Measurements from ENCODE around the gene POLR2J2.
"Not testable (repeated sequence)": the region's sequence is repeated elsewhere in the genome, so short reads cannot be mapped to it uniquely, and the experiment has no call there.

POLR2J2 gene

DNA sequence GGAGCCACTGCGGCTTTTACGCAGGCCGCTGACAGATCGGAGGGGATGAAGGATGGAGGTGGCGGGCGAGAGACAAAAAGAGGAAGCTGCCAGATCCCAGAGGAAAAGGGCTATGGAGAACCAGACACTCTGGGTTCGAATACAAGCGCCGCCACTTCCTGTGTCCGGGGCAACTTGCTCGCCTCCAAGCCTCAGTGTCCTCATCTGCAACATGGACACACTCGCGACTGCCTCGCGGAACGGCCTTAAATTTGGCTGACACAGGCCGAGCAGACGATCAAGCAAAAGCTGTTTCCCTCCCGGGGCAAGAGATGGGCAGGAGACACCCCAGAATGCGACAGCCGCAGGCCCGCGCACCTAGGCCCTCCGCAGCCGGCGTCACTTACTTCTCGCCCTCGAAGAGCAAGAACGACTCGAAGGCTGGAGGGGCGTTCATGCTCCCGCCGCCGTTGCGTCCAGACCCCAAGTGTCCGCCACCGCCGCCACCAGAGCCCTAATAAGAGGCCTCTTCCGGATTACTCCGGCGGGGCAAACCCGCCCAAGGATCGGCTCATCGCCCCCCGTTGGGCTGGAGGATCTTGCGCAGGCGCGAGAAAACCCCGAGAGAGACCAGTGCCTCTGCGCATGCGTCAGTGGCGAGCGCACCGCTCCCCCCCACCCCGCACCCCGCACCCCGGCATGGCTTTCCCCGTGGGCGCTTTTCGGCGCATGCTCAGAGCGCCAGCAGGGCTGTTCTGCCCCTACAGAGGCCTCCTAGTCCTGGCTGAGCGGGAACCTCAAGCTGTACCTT, at the start of gene POLR2J2:
POLR2J2 (minus strand) TSS at position 498 of the 790 bp plus-strand sequence; CDS start at position 436, 62 bp downstream.
- H3K9me3 ChIP-seq; H3K4me1 ChIP-seq; H3K36me3 ChIP-seq; intact Hi-C loops (cut with DNase I; ENCODE audit: low total_unique reads); H3K27ac ChIP-seq; H3K27me3 ChIP-seq: not testable (repeated sequence)
- DNase-seq, result peak in 1 of 2 donors; percentile 58
- H3K4me3 ChIP-seq, result peak within 1 kb of the TSS; percentile 47 to 54

DNA sequence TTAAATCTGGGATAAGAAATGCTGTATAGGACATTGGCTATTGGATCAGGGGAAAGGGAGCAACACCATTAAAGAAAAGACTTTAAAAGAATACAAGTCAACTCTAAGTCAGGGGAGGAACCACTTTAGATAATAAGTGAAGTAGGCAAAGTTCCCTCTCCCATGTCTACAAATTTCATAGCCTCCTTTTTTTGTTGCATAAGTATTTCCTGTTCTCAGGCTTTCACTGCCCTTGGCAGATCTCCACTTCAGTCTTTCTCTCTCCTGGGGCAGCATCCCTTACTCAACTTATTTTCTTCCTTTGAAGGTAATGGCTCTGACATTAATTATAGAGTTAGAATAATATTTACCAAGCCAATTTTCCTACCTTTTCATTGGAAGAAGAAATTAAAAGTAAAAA, 47.0 kb upstream of the POLR2J2 start:
- H3K36me3 ChIP-seq; intact Hi-C loops (cut with DNase I; ENCODE audit: low total_unique reads); H3K27ac ChIP-seq; H3K4me3 ChIP-seq; H3K4me1 ChIP-seq; DNase-seq; H3K27me3 ChIP-seq; H3K9me3 ChIP-seq: not testable (repeated sequence)

DNA sequence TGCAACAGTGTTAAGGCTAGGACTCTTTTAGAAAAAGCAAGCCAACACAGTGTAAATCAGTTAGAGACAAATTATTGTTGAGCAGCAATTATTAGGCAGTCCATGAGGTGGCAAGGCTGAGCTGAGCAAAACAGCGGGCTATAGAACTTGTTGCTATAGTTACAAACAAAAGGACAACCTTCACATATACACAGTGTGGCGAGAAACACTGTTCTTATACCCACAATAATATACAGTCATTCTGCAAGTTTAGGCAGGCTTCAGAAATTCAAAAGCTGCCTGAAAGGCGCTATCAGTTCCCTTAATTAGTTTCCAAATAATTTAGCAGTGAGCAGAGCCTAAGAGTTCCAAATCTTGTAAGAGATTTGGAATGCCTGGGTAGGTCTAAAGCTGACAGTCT, 44.3 kb upstream of the POLR2J2 start:
- intact Hi-C loops (cut with DNase I; ENCODE audit: low total_unique reads); H3K27ac ChIP-seq; DNase-seq; H3K4me1 ChIP-seq; H3K9me3 ChIP-seq; H3K4me3 ChIP-seq; H3K36me3 ChIP-seq; H3K27me3 ChIP-seq: not testable (repeated sequence)

DNA sequence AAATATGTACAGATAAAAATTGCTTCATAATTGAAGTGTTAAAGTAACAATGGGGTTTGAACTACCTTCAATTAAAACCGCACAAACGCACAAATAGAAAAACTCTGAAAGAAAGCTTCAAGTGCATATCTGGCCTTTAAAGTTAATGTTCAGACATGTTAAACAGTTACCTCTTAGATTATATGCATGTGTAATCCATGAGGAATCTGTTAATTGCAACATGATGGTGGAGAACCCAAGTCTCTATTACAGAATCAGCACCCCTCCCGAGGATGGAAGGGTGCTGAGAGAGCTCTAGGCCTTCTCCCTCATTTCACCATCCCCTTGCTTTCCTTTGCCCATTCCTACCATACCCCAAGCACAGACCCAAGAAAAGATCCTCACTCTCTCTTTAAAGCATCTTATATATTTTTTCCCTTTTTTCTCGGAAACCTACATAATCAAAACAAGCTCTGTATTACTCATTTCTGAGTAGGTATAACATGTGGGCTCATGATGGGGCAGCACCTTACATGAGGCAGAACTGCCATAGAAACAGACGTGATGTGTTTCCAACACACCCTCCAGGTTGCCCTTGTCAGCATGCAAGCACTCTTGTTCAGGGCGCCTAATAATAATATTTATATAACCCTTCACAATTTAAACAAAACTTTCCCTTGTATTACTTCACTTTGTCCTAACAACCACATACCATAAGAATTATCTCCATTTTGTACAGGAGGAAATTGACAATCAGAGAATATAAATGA, 43.5 kb upstream of the POLR2J2 start:
- H3K9me3 ChIP-seq; DNase-seq; H3K36me3 ChIP-seq; H3K27ac ChIP-seq; H3K4me1 ChIP-seq; H3K27me3 ChIP-seq; H3K4me3 ChIP-seq; intact Hi-C loops (cut with DNase I; ENCODE audit: low total_unique reads): not testable (repeated sequence)

DNA sequence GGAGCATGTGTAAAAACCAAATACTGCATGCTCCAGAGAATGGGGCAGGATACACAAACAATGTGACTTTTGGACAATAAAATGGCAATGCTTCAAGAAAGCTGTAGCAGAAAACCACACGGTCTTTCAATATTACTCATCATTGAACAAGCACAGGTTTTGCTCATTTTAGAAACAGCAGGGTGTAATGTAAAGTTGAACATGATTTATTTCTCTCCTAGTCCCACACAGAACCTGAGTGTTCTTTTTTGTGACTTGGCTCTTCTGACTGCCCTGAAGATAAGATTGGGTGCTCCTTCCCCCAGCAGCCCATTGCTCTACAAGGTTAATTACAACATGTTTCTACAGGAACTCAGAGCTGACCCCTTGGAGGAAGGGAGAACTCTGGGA, 42.2 kb upstream of the POLR2J2 start:
- H3K4me1 ChIP-seq; H3K4me3 ChIP-seq; H3K9me3 ChIP-seq; DNase-seq; H3K27ac ChIP-seq; intact Hi-C loops (cut with DNase I; ENCODE audit: low total_unique reads); H3K27me3 ChIP-seq; H3K36me3 ChIP-seq: not testable (repeated sequence)

DNA sequence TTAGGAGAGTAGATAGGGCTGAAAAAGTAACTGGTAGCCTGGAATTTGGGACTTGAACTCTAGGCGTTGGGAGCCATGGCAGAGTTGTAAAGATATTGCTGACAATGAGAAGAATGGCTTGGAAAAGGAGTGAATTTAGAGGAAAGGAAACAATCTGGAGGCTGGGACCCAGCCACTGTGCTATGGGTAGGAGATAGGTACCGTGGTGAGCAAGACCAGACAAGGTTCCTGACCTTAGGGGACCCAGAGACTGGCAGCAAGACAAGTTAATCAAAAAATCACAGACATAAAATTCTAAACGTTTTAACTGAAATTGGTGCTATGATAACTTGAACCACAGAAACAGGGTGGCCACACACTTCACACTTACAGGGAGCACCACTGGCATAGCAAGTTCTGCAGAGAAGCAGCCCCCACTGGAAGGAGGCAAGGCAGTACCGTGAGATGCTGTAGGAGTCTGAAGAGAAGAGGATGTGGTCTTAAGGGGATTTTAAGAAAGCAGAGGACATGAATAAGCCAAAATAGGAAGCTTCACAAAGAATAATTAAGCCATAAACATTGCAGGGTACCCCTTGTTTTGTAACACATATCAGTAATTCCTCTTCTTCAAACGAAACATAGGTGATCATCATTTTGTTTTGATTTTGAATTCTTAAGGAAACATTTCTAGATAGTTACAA, 41.7 kb upstream of the POLR2J2 start:
- H3K9me3 ChIP-seq; H3K27ac ChIP-seq; H3K36me3 ChIP-seq; intact Hi-C loops (cut with DNase I; ENCODE audit: low total_unique reads); H3K4me3 ChIP-seq; DNase-seq; H3K4me1 ChIP-seq; H3K27me3 ChIP-seq: not testable (repeated sequence)

DNA sequence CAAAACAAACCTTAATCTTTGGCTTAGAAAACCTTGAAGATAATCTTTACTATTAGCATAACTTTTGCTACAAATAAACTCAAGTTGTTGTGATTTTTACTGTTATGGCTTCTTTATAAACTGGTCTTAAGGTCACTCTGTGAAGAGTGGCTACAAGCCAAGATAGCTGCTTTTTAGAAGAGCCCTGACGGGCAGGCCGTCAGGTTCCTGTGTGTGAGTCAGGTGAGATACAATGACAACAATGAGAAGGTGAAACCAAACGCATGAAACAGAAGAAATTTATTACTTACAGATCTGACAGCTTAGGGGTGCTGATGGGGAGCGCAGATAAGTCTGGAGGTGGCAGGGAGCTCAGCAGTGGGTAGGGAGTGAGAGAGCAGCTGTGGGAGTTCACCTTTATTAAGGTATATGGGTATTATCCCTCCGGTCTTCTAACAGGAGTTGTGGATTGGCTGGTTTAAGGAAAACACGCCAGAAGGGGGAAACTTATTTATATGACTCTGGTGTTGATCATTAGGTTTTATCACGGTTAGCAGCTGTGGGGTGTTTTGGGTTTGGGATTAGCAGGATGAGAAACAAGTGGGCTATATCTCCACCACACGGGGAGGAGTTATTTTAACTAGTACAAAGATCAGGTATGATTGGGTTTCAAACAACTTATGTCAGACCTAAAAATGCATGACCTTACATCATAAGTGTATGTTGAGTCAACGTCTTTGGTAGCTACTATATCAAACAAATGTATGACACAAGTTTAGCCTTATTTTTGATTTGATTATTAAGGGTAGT, 27.7 kb upstream of the POLR2J2 start:
- DNase-seq; H3K36me3 ChIP-seq; H3K4me1 ChIP-seq; H3K4me3 ChIP-seq; H3K9me3 ChIP-seq; intact Hi-C loops (cut with DNase I; ENCODE audit: low total_unique reads); H3K27me3 ChIP-seq; H3K27ac ChIP-seq: not testable (repeated sequence)

DNA sequence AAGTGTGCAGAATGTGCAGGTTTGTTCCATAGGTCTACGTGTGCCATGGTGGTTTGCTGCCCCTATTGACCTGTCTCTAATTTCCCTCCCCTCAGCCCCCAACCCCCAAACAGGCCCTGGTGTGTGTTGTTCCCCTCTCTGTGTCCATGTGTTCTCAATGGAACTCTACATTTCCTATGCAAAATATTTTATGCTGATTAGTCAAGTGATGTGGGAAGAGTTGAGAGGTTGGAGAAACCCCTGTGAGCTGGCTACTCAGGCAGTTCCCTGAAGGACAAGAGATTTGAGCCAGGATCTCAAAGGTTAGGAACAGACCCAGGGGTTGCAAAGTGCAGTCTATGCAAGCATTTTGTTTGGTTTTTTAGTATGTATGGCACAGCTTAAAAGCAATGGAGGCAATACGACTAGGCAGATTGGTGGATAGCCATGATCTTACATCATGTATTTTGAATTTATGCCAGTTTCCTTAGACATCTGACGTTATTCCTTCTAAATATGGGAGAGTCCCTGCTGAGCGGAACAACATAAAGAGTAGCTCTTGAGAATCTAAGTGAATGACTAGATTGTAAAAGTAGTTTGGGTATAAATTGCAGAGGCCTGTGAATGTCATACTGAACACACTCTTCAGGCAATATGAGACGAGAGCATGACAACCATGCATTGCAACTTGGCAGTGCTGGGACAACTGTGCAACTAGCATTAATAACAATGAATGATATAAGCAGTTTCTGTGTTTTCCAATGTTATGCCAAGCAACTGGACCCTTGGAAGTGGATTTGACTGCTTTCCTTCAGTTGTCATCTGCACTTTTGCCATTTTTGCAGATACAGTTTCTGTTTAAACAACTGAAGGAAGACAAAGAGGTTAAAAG, 26.4 kb upstream of the POLR2J2 start:
- DNase-seq; H3K36me3 ChIP-seq; H3K4me1 ChIP-seq; H3K9me3 ChIP-seq; intact Hi-C loops (cut with DNase I; ENCODE audit: low total_unique reads); H3K27me3 ChIP-seq; H3K4me3 ChIP-seq; H3K27ac ChIP-seq: not testable (repeated sequence)

DNA sequence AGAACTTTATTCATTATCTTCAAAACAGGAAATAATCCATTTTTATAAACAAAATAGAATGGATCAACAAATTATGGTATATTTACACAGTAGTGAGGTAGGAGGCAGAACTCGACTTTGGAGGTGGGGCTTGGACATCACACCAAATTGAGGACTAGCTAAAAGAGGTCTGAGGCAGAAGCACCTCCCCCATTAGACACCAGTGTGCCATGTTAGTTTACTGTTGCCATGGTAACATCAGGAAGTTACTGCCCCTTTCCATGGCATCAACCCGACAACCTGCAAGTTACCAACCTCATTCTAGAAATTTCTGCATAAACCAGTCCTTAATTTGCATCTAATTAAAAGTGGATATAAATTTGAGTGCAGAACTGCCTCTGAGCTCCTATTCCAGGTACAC, 24.5 kb upstream of the POLR2J2 start:
- H3K4me3 ChIP-seq; H3K9me3 ChIP-seq; H3K36me3 ChIP-seq; DNase-seq; H3K27ac ChIP-seq; intact Hi-C loops (cut with DNase I; ENCODE audit: low total_unique reads); H3K27me3 ChIP-seq; H3K4me1 ChIP-seq: not testable (repeated sequence)

DNA sequence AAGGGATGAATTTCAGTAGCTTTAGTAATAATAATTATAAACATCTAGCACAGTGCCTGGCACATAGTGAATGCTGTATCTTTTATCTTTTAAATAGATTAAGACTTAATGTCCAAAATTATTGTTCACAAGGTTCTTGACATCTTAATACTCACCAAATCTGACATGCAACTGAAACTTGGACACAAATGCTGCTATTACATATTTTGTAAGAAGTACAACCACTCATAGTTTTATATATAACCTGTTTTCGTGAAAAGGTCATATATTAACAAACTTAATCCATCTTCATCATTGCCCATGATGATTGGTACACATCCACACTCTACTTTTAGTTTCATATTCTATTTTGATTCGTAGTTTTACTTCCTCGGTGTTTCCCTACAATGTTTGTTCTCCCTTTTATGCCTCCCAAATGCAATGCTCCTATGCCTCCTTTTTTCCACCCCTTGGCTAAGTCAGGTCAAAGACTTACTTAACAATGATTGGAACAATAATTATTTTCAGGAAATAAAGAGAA, 23.6 kb upstream of the POLR2J2 start:
- H3K4me1 ChIP-seq; intact Hi-C loops (cut with DNase I; ENCODE audit: low total_unique reads); H3K27me3 ChIP-seq; H3K4me3 ChIP-seq; H3K9me3 ChIP-seq; H3K36me3 ChIP-seq; DNase-seq; H3K27ac ChIP-seq: not testable (repeated sequence)

DNA sequence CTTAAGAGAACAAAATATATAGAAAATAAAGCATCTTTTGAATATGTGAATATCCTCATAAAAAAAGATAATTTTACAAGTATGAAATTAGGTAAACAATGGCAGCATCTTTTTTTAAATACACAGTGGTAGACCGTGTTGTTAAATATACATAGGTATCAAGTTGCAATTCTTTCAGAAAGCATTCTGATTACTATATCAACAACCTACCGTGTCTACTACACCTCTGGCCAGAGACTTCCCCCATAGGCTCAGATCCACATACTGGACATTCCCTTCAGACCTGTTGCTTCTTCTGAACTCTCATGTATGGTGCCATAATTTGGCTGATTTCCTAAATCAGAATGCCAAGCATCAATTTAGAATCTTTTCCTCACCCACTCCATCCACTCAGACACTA, 22.5 kb upstream of the POLR2J2 start:
- H3K36me3 ChIP-seq; H3K27ac ChIP-seq; H3K27me3 ChIP-seq; H3K4me3 ChIP-seq; H3K4me1 ChIP-seq; intact Hi-C loops (cut with DNase I; ENCODE audit: low total_unique reads); H3K9me3 ChIP-seq; DNase-seq: not testable (repeated sequence)

DNA sequence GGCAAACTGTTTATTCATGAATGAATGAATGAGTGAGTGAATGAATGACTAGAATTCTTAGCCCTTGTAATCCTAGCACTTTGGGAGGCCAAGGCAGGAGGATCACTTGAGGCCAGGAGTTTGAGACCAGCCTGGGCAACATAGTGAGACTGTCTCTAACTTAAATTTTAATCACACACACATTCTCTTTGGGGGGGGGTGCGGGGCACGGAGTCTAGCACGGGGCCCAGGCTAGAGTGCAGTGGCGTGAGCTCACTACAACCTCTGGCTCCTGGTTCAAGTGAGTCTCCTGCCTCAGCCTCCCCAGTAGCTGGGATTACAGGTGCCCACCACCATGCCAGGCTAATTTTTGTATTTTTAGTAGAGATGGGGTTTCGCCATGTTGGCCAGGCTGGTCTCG, 19.1 kb upstream of the POLR2J2 start:
- H3K36me3 ChIP-seq; H3K4me3 ChIP-seq; H3K9me3 ChIP-seq; H3K4me1 ChIP-seq; intact Hi-C loops (cut with DNase I; ENCODE audit: low total_unique reads); H3K27ac ChIP-seq; H3K27me3 ChIP-seq: not testable (repeated sequence)
- peak in 1 of 2 donors; percentile 54 for DNase-seq

All from tibial artery (tissue), 4 donors.